SK-N-SH treated with all-trans-retinoic acid at 6 μM for 48 hours (cell line): ENCODE results near the gene UPK1B.

ENCODE experiments used
- ESRRG ChIP-seq: fragments of 250-450 bp; sonication (Bioruptor Pico); IDR thresholded peaks from 2 replicates; pipeline ENCODE4 v1.6.1; 2021; ENCODE audit warnings: mild to moderate bottlenecking
- RARB ChIP-seq: fragments of 250-450 bp; sonication (Bioruptor Pico); IDR thresholded peaks from 2 replicates; pipeline ENCODE4 v1.8.0; 2021; ENCODE audit warnings: mild to moderate bottlenecking, moderate library complexity
- TCF4 ChIP-seq: fragments of 250-450 bp; sonication (Bioruptor Pico); IDR thresholded peaks from 2 replicates; pipeline ENCODE4 v1.8.0; 2021; ENCODE audit warnings: mild to moderate bottlenecking, moderate library complexity, borderline replicate concordance
- ZFP3 ChIP-seq: fragments of 250-450 bp; sonication (Bioruptor Pico); IDR thresholded peaks from 2 replicates; pipeline ENCODE4 v1.5.0; 2020; ENCODE audit warnings: mild to moderate bottlenecking, moderate library complexity

DNA sequence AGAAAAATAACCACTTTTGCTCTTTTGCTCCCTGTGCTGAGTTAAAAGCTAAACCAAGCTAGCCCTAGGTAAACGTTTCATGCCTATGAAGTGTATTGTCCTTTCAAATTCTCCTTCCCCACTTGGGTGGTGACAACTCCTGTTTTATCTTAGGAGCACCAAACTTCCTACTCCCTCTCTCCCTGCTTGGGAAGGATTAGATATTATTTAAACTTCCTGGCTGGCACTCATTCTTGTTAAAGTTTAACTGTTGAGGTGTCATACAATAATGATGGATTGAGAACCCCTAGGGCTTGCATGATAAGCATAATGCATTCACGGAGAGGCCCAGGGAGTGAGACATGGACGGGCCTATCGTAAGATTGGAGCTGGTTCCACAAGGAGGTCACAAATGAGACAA is 37.8 kb downstream of the UPK1B start:
- no peak for TF ChIP-seq RARB (CRISPR knock-in tag)
- no peak for TF ChIP-seq TCF4 (CRISPR knock-in tag)
- TF ChIP-seq ZFP3 (CRISPR knock-in tag) = no peak
- no peak for TF ChIP-seq ESRRG (CRISPR knock-in tag)
